Pulmonary artery endothelial cell (primary cell): ENCODE measurements around the gene SLC26A3. TPM values are rescaled to one million over a fixed set of nuclear protein-coding genes. Genes with fewer than 3 reads are reported as not detected.
"Not testable (repeated sequence)": the region's sequence is repeated elsewhere in the genome, so short reads cannot be mapped to it uniquely, and the experiment has no call there.

ENCODE experiments used
- DNase-seq: peaks from one replicate; pipeline ENCODE4 v3.0.0-alpha.2; 2011; ENCODE audit warnings: low read depth, low spot score
- total RNA-seq: library from RNA; depleted of rRNA; stranded (reverse); fragments of >200 nt; gene quantifications from 2 replicates; pipeline ENCODE4 v1.2.3, GENCODE V29; 2014

Gene SLC26A3
- not detected in 2 replicates for total RNA-seq

GRCh38 chr7:107803009-107803610 is at the start of gene SLC26A3:
TSS of gene SLC26A3 (minus strand) at chr7:107803223. CDS start at chr7:107794509, 8,714 bp downstream.
- no peak for DNase-seq

GRCh38 chr7:107850643-107851042 is 47.6 kb upstream of the SLC26A3 start:
- no peak for DNase-seq

DNA sequence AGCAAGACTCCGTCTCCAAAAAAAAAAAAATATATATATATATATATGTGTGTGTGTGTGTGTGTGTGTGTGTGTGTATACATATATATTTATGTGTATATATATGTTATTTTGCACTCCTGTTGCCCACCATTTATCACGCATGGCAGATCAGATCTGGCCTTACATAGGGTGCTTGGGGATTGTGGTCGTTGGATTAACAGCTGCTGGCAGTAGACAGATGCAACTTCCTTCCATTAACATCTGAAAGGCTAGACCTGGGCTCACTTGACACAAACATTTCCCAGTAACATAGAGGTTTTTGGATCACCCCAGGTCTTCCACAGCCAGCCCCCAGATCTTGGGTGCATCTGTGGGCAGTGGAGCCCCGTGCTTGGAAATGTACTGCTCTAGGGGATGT is 47.2 kb upstream of the SLC26A3 start:
- no peak for DNase-seq

DNA sequence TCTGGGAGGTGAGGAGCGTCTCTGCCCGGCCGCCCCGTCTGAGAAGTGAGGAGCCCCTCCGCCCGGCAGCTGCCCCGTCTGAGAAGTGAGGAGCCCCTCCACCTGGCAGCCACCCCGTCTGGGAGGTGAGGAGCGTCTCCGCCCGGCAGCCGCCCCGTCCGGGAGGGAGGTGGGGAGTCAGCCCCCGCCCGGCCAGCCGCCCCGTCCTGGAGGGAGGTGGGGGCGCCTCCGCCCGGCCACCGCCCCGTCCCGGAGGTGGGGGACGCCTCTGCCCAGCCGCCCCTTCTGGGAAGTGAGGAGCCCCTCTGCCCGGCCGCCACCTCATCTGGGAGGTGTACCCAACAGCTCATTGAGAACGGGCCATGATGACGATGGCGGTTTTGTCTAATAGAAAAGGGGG is 45.2 kb upstream of the SLC26A3 start:
- not testable (repeated sequence) for DNase-seq

GRCh38 chr7:107847836-107848175 is 44.8 kb upstream of the SLC26A3 start:
- DNase-seq = not testable (repeated sequence)

GRCh38 chr7:107847168-107847835 is 44.3 kb upstream of the SLC26A3 start:
- no peak for DNase-seq

GRCh38 chr7:107846324-107846723 is 43.3 kb upstream of the SLC26A3 start:
- DNase-seq = no peak

- no peak for DNase-seq
Observed at GRCh38 chr7:107843184-107843583, 40.2 kb upstream of the SLC26A3 start.

GRCh38 chr7:107842213-107842612 is 39.2 kb upstream of the SLC26A3 start:
- no peak for DNase-seq

GRCh38 chr7:107838816-107839565 is 36.0 kb upstream of the SLC26A3 start:
- DNase-seq = no peak

- no peak for DNase-seq
Observed at GRCh38 chr7:107838024-107838601, 35.1 kb upstream of the SLC26A3 start.

GRCh38 chr7:107837145-107837512 is 34.1 kb upstream of the SLC26A3 start:
- no peak for DNase-seq

GRCh38 chr7:107836237-107837144 is 33.5 kb upstream of the SLC26A3 start:
- peak; percentile 35 for DNase-seq

GRCh38 chr7:107834401-107834800 is 31.4 kb upstream of the SLC26A3 start:
- no peak for DNase-seq

DNA sequence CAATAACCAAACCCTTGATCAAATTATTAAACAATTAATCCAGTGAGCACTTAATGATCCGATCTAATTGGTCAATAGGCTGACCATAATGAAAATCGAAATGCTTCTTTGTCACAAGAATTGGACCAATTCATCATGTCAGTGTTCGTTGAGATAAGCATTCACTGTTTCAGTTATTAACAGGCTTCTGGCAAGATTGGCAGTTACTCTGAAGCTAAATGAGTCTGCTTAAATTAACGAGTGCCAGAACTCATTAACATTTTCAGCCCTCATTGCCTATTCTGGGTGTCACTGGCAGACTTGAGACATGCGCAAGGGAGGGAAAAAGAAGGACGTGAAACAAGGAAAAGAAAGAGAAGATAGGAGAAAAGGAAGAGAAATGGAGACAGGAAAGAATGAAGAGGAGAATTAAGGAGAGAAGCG is 30.7 kb upstream of the SLC26A3 start:
- no peak for DNase-seq

DNA sequence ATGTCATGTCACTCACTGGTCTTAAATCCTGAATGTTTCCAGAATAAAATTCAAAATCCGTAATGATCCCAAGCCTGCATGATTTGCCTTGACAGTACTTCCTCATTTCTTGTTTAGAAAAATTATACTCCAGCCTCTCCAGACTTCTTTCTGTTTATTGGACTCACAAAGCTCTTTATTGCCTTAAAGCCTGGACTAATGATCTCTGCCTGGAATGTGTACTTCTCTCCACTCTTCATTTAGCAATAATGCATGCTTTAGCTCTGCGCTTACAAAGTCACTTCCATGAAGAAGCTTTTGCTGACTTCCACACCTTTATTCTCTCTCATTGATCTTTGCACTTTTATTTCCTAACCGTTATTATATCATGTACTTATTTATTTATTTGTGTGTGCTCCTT is 27.4 kb upstream of the SLC26A3 start:
- DNase-seq = no peak

GRCh38 chr7:107828540-107828939 is 25.5 kb upstream of the SLC26A3 start:
- DNase-seq = no peak

GRCh38 chr7:107827501-107827900 is 24.5 kb upstream of the SLC26A3 start:
- DNase-seq = no peak

GRCh38 chr7:107826451-107826850 is 23.4 kb upstream of the SLC26A3 start:
- DNase-seq = no peak

- DNase-seq = no peak
Observed at GRCh38 chr7:107824858-107825257, 21.8 kb upstream of the SLC26A3 start.

DNA sequence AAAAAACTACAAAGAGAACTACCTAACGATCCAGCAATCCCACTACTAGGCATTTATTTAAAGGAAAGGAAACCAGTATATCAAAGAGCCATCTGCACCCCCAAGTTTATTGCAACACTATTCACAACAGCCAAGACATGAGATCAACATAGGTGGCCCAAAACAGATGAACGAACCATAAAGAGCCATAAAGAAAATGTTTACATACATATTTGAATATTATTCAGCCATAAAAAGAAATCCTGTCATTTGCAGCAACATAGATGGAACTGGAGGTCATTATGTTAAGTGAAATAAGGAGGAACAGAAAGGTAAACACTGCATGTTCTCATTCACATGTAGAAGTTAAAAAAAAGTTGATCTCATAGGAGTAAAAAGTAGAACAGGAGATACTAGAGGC is 15.6 kb upstream of the SLC26A3 start:
- DNase-seq = no peak
